Hematopoietic multipotent progenitor cell (in vitro differentiated cells): ENCODE data around the gene NPL. TPM values are rescaled to one million over a fixed set of nuclear protein-coding genes. Genes with fewer than 3 reads are reported as not detected.

Source experiments
- DNase-seq, 3 donors: peaks; one replicate each; pipeline ENCODE4 v3.0.0-alpha.2; 2011 to 2015; ENCODE audit warnings: low read depth in 2 of 3, low spot score in 2 of 3
- total RNA-seq: library from RNA; depleted of rRNA; stranded (reverse); fragments of >200 nt; gene quantifications from one replicate; pipeline ENCODE4 v1.2.3, GENCODE V29; 2012

Gene NPL
- total RNA-seq, 1 donor, result 1.1 TPM

GRCh38 chr1:182777386-182777785, 12.2 kb upstream of the NPL start:
- DNase-seq, result no peak

GRCh38 chr1:182778862-182779261, 10.7 kb upstream of the NPL start:
- no peak for DNase-seq

- DNase-seq, result no peak
Observed at GRCh38 chr1:182779530-182779929, 10.0 kb upstream of the NPL start.

- DNase-seq, result peak; percentile 29 to 79 (median 68)
Observed at GRCh38 chr1:182781841-182782586, 7.6 kb upstream of the NPL start.

GRCh38 chr1:182782587-182782913, 7.0 kb upstream of the NPL start:
- DNase-seq, result no peak

GRCh38 chr1:182783068-182783467, 6.5 kb upstream of the NPL start:
- peak in 2 of 3 donors; percentile 18 to 23 for DNase-seq

- peak in 2 of 3 donors; percentile 27 to 64 for DNase-seq
Observed at GRCh38 chr1:182784556-182785171, 4.9 kb upstream of the NPL start.

GRCh38 chr1:182785181-182785580, 4.4 kb upstream of the NPL start:
- DNase-seq, result no peak

GRCh38 chr1:182786223-182786994, 3.2 kb upstream of the NPL start:
- peak in 2 of 3 donors; percentile 37 to 38 for DNase-seq

- DNase-seq, result no peak
Observed at GRCh38 chr1:182786995-182787324, 2.6 kb upstream of the NPL start.

GRCh38 chr1:182791281-182792179, 2.0 kb downstream of the NPL start:
- DNase-seq, result peak in 1 of 3 donors; percentile 23

- DNase-seq, result no peak
Observed at GRCh38 chr1:182794091-182794490, 4.5 kb downstream of the NPL start.

GRCh38 chr1:182794676-182795201, 5.2 kb downstream of the NPL start:
- no peak for DNase-seq

GRCh38 chr1:182795563-182796228, 6.1 kb downstream of the NPL start:
- peak in 2 of 3 donors; percentile 77 to 92 for DNase-seq

- no peak for DNase-seq
Observed at GRCh38 chr1:182802006-182802803, 12.6 kb downstream of the NPL start.

GRCh38 chr1:182803846-182804245, 14.3 kb downstream of the NPL start:
- no peak for DNase-seq

- DNase-seq, result no peak
Observed at GRCh38 chr1:182806015-182806678, 16.6 kb downstream of the NPL start.

- DNase-seq, result no peak
Observed at GRCh38 chr1:182807907-182808306, 18.3 kb downstream of the NPL start.
